Muscle of back (tissue), 13 donors: ENCODE results near the gene KRTAP21-1. TPM values are rescaled to one million over a fixed set of nuclear protein-coding genes. Genes with fewer than 3 reads are reported as not detected.
"Not testable (repeated sequence)": the region's sequence is repeated elsewhere in the genome, so short reads cannot be mapped to it uniquely, and the experiment has no call there.

Source experiments
- DNase-seq, 3 donors: peaks; one replicate each; pipeline versions ENCODE4 v3.0.0 to v3.0.0-alpha.2; 2013
- long read RNA-seq, 9 donors: transcript quantifications; one replicate each; lab custom pipeline, GENCODE V29; 2026
- polyA plus RNA-seq, 10 donors: library from polyadenylated mRNA; unstranded; fragments of 120-200 nt; gene quantifications; one replicate each; pipeline ENCODE4 v1.2.1, GENCODE V29; 2013; ENCODE audit not compliant: insufficient read length in 10 of 10

The KRTAP21-1 gene
- not detected for polyA plus RNA-seq
- long read RNA-seq, donor 1: 0 reads
- long read RNA-seq, donor 2: 0 reads
- long read RNA-seq, donor 3: 0 reads
- long read RNA-seq, donor 4: 0 reads
- long read RNA-seq, donor 5: 0 reads
- long read RNA-seq, donor 6: 0 reads
- long read RNA-seq, donor 7: 0 reads
- long read RNA-seq, donor 8: 0 reads
- long read RNA-seq, donor 9: 0 reads

- not testable (repeated sequence) for DNase-seq
Measured at GRCh38 chr21:30755328-30755727, at the start of gene KRTAP21-1. TSS of gene KRTAP21-1 (minus strand) at chr21:30755428. CDS start at chr21:30755378, 50 bp downstream.

GRCh38 chr21:30800605-30801004, 45.4 kb upstream of the KRTAP21-1 start:
- no peak for DNase-seq

GRCh38 chr21:30793581-30794314, 38.5 kb upstream of the KRTAP21-1 start:
- no peak for DNase-seq

GRCh38 chr21:30779249-30779648, 24.0 kb upstream of the KRTAP21-1 start:
- DNase-seq: no peak

- no peak for DNase-seq
Measured at GRCh38 chr21:30769724-30770431, 14.7 kb upstream of the KRTAP21-1 start.

GRCh38 chr21:30760776-30761175, 5.5 kb upstream of the KRTAP21-1 start:
- DNase-seq: no peak

- peak; percentile 12 to 63 (median 24) for DNase-seq
Measured at GRCh38 chr21:30758306-30758705, 3.1 kb upstream of the KRTAP21-1 start.

GRCh38 chr21:30747159-30747558, 8.1 kb downstream of the KRTAP21-1 start, which contains the start of gene KRTAP21-2:
TSS of gene KRTAP21-2 (minus strand) at chr21:30747259. CDS start at chr21:30747202, 57 bp downstream.
- no peak for DNase-seq

- no peak for DNase-seq
Measured at GRCh38 chr21:30740462-30740861, 14.8 kb downstream of the KRTAP21-1 start.

GRCh38 chr21:30733026-30733425, 22.2 kb downstream of the KRTAP21-1 start:
- DNase-seq: peak in 1 of 3 donors; percentile 2

GRCh38 chr21:30726726-30727125, 28.5 kb downstream of the KRTAP21-1 start:
- no peak for DNase-seq

GRCh38 chr21:30719401-30719800, 35.8 kb downstream of the KRTAP21-1 start:
- no peak for DNase-seq

- DNase-seq: peak in 1 of 3 donors; percentile 69
Measured at GRCh38 chr21:30718239-30718909, 36.9 kb downstream of the KRTAP21-1 start, which contains the start of gene KRTAP21-3. TSS of gene KRTAP21-3 (minus strand) at chr21:30718777. CDS start at chr21:30718759, 18 bp downstream.

GRCh38 chr21:30717105-30717504, 38.1 kb downstream of the KRTAP21-1 start:
- peak in 1 of 3 donors; percentile 28 for DNase-seq

GRCh38 chr21:30714946-30715345, 40.3 kb downstream of the KRTAP21-1 start:
- DNase-seq: no peak

- DNase-seq: no peak
Measured at GRCh38 chr21:30714456-30714855, 40.8 kb downstream of the KRTAP21-1 start.

- peak in 1 of 3 donors; percentile 24 for DNase-seq
Measured at GRCh38 chr21:30713766-30714165, 41.5 kb downstream of the KRTAP21-1 start.

- no peak for DNase-seq
Measured at GRCh38 chr21:30710499-30710898, 44.7 kb downstream of the KRTAP21-1 start.

- DNase-seq: no peak
Measured at GRCh38 chr21:30707409-30707808, 47.8 kb downstream of the KRTAP21-1 start.
